A549 (cell line): ENCODE measurements around the gene RNF40. TPM values are rescaled to one million over a fixed set of nuclear protein-coding genes. Genes with fewer than 3 reads are reported as not detected.

Source experiments
- ATAC-seq, 2 experiments: fragments of 200-7000 bp in 1 of 2; fragments of >200 bp in 1 of 2; cut with Nextera tagmentation in 1 of 2; cut with Tn5 transposase in 1 of 2; 3 replicates each; pipeline versions ENCODE4 v1.8.0 to v1.9.1; 2018 to 2020; ENCODE audit warnings: mild to moderate bottlenecking in 1 of 2, moderate library complexity in 1 of 2
- CTCF ChIA-PET: fragments of 300-600 bp; sonication (Branson Sonifier 250); formaldehyde crosslinking; extraction: SDS; loops from one replicate; lab custom pipeline; 2021; ENCODE audit warnings: antibody characterized with exemption, inconsistent platforms; lab: Yijun Ruan, JAX
- POLR2A ChIA-PET: fragments of 350-600 bp; formaldehyde crosslinking; extraction: SDS; loops from one replicate; lab custom pipeline; 2021; ENCODE audit warnings: antibody characterized with exemption, inconsistent platforms; lab: Yijun Ruan, JAX
- DNase-seq, 2 experiments: peaks; one replicate each; pipeline versions ENCODE4 v3.0.0 to v3.0.0-alpha.2; 2011 to 2016; ENCODE audit warnings: low read depth in 1 of 2, low spot score in 1 of 2
- FAIRE-seq: peaks from 2 replicates; lab custom pipeline; 2011; peaks lifted over from hg19 to GRCh38; lab: Jason Lieb, UNC
- H3K27ac ChIP-seq, 2 experiments: fragments of >200 bp; sonication (Bioruptor Twin); formaldehyde crosslinking; 3 replicates each; pipeline ENCODE4 v1.5.1; 2016 to 2017
- H3K4me1 ChIP-seq: fragments of >200 bp; sonication (Bioruptor Twin); formaldehyde crosslinking; 3 replicates; pipeline ENCODE4 v1.6.1; 2016
- H3K4me2 ChIP-seq: fragments of >200 bp; sonication (Bioruptor Twin); formaldehyde crosslinking; 3 replicates; pipeline ENCODE4 v1.6.1; 2016
- H3K4me3 ChIP-seq: fragments of >200 bp; sonication (Bioruptor Twin); formaldehyde crosslinking; 3 replicates; pipeline ENCODE4 v1.5.1; 2016
- H3K9me3 ChIP-seq: fragments of >200 bp; sonication (Bioruptor Twin); formaldehyde crosslinking; 3 replicates; pipeline ENCODE4 v1.6.1; 2016
- CHD2 ChIP-seq: fragments of 150-350 bp; IDR thresholded peaks from 2 replicates; pipeline ENCODE4 v1.6.1; 2014; ENCODE audit warnings: low read length; ENCODE audit not compliant: partially characterized antibody
- EHF ChIP-seq: fragments of 250-450 bp; sonication (Bioruptor Pico); IDR thresholded peaks from 2 replicates; pipeline ENCODE4 v1.5.0; 2020; ENCODE audit warnings: mild to moderate bottlenecking
- FOXS1 ChIP-seq: fragments of 250-450 bp; sonication (Bioruptor Pico); IDR thresholded peaks from 2 replicates; pipeline ENCODE4 v1.5.0; 2020; ENCODE audit warnings: mild to moderate bottlenecking, moderate library complexity
- HDAC2 ChIP-seq: fragments of 200-600 bp; sonication (generic); IDR thresholded peaks from 2 replicates; pipeline ENCODE4 v1.6.1; 2016
- HOXA7 ChIP-seq: fragments of 250-450 bp; sonication (Bioruptor Pico); IDR thresholded peaks from 2 replicates; pipeline ENCODE4 v1.5.0; 2020; ENCODE audit warnings: mild to moderate bottlenecking, moderate library complexity
- HOXB13 ChIP-seq: fragments of 250-450 bp; sonication (Bioruptor Pico); IDR thresholded peaks from 2 replicates; pipeline ENCODE4 v1.5.0; 2020; ENCODE audit warnings: low read depth, mild to moderate bottlenecking, moderate library complexity
- JUN ChIP-seq, 2 experiments: fragments of >200 bp; sonication (Bioruptor Twin); formaldehyde crosslinking; IDR thresholded peaks; 2 replicates in 1 of 2; 3 replicates in 1 of 2; pipeline ENCODE4 v1.6.1; 2016 to 2017
- KDM5A ChIP-seq: fragments of 200-600 bp; sonication (generic); IDR thresholded peaks from 2 replicates; pipeline ENCODE4 v1.6.1; 2016; ENCODE audit warnings: antibody characterized with exemption, mild to moderate bottlenecking
- MAFK ChIP-seq: fragments of 450-650 bp; IDR thresholded peaks from 2 replicates; pipeline ENCODE4 v1.6.1; 2014; ENCODE audit not compliant: partially characterized antibody
- MYC ChIP-seq: IDR thresholded peaks from 2 replicates; pipeline ENCODE4 v1.6.1; 2012; ENCODE audit warnings: mild to moderate bottlenecking, inconsistent platforms, low read length, improper control_type of control experiment, borderline replicate concordance
- POLR2A ChIP-seq: IDR thresholded peaks from 2 replicates; pipeline ENCODE4 v1.6.1; 2012; ENCODE audit warnings: mild to moderate bottlenecking, low read length
- RCOR1 ChIP-seq: fragments of 150-350 bp; IDR thresholded peaks from 2 replicates; pipeline ENCODE4 v1.6.1; 2014; ENCODE audit warnings: antibody characterized with exemption, low read length, low read depth
- RFX5 ChIP-seq: fragments of 450-650 bp; IDR thresholded peaks from 2 replicates; pipeline ENCODE4 v1.7.1; 2014; ENCODE audit warnings: antibody characterized with exemption, mild to moderate bottlenecking, moderate library complexity
- RNF2 ChIP-seq: fragments of 200-600 bp; sonication (generic); IDR thresholded peaks from 2 replicates; pipeline ENCODE4 v1.6.1; 2016; ENCODE audit warnings: low read depth, mild to moderate bottlenecking, antibody characterized with exemption, moderate library complexity, borderline replicate concordance
- TFCP2L1 ChIP-seq: fragments of 250-450 bp; sonication (Bioruptor Pico); IDR thresholded peaks from 2 replicates; pipeline ENCODE4 v1.5.0; 2021; ENCODE audit warnings: mild to moderate bottlenecking
- TP53 ChIP-seq: fragments of 250-450 bp; sonication (Bioruptor Pico); IDR thresholded peaks from 2 replicates; pipeline ENCODE4 v1.5.0; 2021; ENCODE audit warnings: mild to moderate bottlenecking, moderate library complexity
- ZFP36 ChIP-seq: fragments of 450-650 bp; IDR thresholded peaks from 2 replicates; pipeline ENCODE4 v1.6.1; 2014; ENCODE audit warnings: borderline replicate concordance; ENCODE audit not compliant: partially characterized antibody
- WGBS: methylation state at CpG from one replicate; pipeline ENCODE4 v1.1.6; 2017; ENCODE audit errors: missing lambda C conversion rate; 5-methylcytosine and 5-hydroxymethylcytosine counted together
- polyA plus RNA-seq, 4 experiments: library from polyadenylated mRNA; depleted of rRNA in 3 of 4; stranded (reverse); fragments of >200 nt; fragmentation: RNase III in 1 of 4; extraction: RNeasy Plus Mini Kit Qiagen cat#74134 plus additional on column Dnase treatment in 1 of 4; gene quantifications; 2 replicates in 3 of 4; 3 replicates in 1 of 4; pipeline ENCODE4 v1.2.3, GENCODE V29; 2011 to 2017
- TF ChIP-seq, protein P1 (sequence below): IDR thresholded peaks from 2 replicates; pipeline ENCODE4 v1.6.1; 2012
- TF ChIP-seq, protein P2 (sequence below): fragments of >200 bp; sonication (Bioruptor Twin); formaldehyde crosslinking; IDR thresholded peaks from 3 replicates; pipeline ENCODE4 v1.6.1; 2016
- TF ChIP-seq, protein P3 (sequence below): fragments of 450-650 bp; IDR thresholded peaks from 2 replicates; pipeline ENCODE4 v1.6.1; 2014; ENCODE audit warnings: antibody characterized with exemption

RNF40 gene
- polyA plus RNA-seq, 2 of the 4 experiments (the other 2 are of a cell fraction): 66.1 to 69.9 TPM

DNA sequence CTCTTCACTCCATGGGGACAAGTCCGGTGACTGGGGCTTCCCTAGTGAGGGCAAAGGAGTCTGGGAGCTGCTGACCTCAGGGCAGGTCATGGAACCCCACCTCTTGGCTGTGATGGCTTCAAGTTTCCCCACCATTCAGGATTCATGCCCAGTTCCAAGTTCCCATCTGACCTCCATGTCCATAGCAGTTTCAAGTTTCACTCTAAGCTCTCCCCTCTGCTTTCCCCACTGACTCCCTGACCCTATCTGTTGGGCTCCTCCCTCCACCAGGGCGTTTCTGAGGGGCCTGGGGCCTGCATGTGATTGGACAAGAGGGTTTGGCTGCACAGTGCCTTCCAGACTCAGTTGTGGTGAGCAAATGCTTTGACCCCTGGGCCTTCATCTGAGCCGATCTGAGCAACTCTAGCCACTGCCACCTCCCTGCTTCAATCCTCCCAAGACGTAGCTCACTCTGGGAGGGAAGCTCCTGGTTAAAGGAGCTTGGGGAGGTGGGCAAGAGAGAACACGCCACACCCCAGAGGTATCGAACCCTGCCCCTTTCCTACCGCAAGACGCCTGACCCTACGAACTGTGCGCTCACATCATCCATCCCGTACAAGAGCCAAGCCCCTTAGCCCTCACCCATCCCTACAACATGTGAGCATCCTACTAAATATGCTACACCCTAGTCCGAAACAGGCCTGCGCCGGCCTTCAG lies 16.6 kb downstream of the RNF40 start:
- H3K4me2 ChIP-seq: no peak overlapping the region
- 90% methylated on average over 14 of the region's 14 CpGs for WGBS
- no peak for TF ChIP-seq CHD2
- TF ChIP-seq HOXA7: no peak
- TF ChIP-seq TFCP2L1 (CRISPR knock-in tag): no peak
- TF ChIP-seq, protein P1, sequence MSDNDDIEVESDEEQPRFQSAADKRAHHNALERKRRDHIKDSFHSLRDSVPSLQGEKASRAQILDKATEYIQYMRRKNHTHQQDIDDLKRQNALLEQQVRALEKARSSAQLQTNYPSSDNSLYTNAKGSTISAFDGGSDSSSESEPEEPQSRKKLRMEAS: no peak
- no peak for TF ChIP-seq TP53
- TF ChIP-seq RNF2: no peak
- no peak for TF ChIP-seq JUN (IDR thresholded peaks at IDR 0.05)
- TF ChIP-seq RFX5: no peak
- no peak for TF ChIP-seq HOXB13 (CRISPR knock-in tag)
- TF ChIP-seq, protein P2, sequence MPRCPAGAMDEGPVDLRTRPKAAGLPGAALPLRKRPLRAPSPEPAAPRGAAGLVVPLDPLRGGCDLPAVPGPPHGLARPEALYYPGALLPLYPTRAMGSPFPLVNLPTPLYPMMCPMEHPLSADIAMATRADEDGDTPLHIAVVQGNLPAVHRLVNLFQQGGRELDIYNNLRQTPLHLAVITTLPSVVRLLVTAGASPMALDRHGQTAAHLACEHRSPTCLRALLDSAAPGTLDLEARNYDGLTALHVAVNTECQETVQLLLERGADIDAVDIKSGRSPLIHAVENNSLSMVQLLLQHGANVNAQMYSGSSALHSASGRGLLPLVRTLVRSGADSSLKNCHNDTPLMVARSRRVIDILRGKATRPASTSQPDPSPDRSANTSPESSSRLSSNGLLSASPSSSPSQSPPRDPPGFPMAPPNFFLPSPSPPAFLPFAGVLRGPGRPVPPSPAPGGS: no peak
- TF ChIP-seq KDM5A: no peak
- TF ChIP-seq RCOR1: no peak
- TF ChIP-seq MAFK: no peak
- TF ChIP-seq MYC: no peak
- TF ChIP-seq, protein P3, sequence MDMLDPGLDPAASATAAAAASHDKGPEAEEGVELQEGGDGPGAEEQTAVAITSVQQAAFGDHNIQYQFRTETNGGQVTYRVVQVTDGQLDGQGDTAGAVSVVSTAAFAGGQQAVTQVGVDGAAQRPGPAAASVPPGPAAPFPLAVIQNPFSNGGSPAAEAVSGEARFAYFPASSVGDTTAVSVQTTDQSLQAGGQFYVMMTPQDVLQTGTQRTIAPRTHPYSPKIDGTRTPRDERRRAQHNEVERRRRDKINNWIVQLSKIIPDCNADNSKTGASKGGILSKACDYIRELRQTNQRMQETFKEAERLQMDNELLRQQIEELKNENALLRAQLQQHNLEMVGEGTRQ: no peak
- no peak for TF ChIP-seq HDAC2
- TF ChIP-seq ZFP36: no peak
- TF ChIP-seq EHF (CRISPR knock-in tag): no peak
- FAIRE-seq (no peak), ATAC-seq (no peak), DNase-seq (no peak)
- CTCF ChIA-PET: interaction anchor here (1.3 to 2.4 kb wide), 2 partner anchors 35 to 66 kb away, joined by 3 to 10 read pairs; no protein-coding TSS in a partner anchor
- POLR2A ChIA-PET: interaction anchor here (0.7 to 1.0 kb wide), 3 partner anchors 33 to 145 kb away, joined by 3 to 4 read pairs (median 3); partner anchors contain the start of gene FBXL19
- H3K4me1 ChIP-seq: peaks cover 11% of the 10 kb centered on the region
- no peak overlapping the region for H3K4me3 ChIP-seq
- no peaks in the 10 kb centered on the region for H3K9me3 ChIP-seq
- 0 out of 6 replicates have a peak overlapping the region, but pooled peaks of 1 of the 2 experiments have one; percentile 4 for H3K27ac ChIP-seq

DNA sequence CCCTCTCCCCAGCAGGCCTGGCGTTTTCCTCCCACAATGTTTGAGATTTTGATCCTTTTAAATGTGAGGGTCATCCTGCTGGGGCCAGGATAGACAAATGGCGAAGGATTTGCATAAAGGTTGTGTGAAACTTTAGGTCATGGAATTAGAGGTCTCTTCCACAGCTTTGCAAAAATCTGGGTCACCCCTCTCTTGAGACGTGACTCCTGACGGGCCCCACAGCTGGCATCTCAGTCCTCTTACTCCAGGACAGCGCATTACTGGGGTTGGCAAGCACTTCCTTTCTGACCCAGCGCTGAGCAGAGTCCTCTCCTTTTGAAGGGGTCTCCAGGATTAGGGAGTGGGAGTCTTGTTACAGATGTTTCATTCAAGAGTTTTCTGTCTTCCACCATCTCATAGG lies 17.5 kb downstream of the RNF40 start:
- H3K4me2 ChIP-seq: no peak overlapping the region
- no peak overlapping the region for H3K27ac ChIP-seq
- H3K4me3 ChIP-seq: no peak overlapping the region
- 95% methylated on average over 6 of the region's 6 CpGs for WGBS
- ChIA-PET CTCF (interaction anchor here (1.1 to 1.5 kb wide), 2 partner anchors 35 to 162 kb away, joined by 3 to 5 read pairs; no protein-coding TSS in a partner anchor), POLR2A (interaction anchor here (1.1 kb wide), 1 partner anchor 26 kb away, joined by 3 read pairs; no protein-coding TSS in a partner anchor)
- peaks cover 11% of the 10 kb centered on the region for H3K4me1 ChIP-seq
- H3K9me3 ChIP-seq: no peaks in the 10 kb centered on the region
- TF ChIP-seq FOXS1 (CRISPR knock-in tag) (no peak), JUN (IDR thresholded peaks at IDR 0.05) (0 out of 5 replicates have a peak, but pooled peaks of 1 of the 2 experiments have one; percentile 33)
- FAIRE-seq (no peak), DNase-seq (no peak), ATAC-seq (no peak)

DNA sequence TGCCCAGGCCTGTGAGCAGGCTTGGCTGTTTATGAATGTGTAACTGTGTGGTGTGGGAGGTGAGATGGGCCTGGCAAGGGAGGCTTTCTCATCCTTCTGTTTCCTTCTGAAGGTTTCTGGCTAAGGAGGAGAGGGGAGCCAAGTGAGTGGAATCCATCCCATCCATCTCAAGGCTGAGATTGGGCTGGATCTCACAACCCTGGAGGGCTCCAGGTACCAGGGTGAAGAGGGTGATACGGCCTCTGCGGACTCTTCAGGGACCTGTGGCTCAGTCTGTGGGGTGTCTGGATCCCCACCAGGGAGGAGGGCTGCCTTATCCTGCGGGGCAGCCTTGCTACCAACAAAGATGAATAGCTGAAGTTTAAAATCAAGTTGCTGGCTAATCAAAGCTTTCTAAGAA lies 17.9 kb downstream of the RNF40 start:
- DNase-seq (no peak), ATAC-seq (no peak), FAIRE-seq (no peak)
- WGBS: 84% methylated on average over 3 of the region's 3 CpGs
- H3K4me3 ChIP-seq: no peak overlapping the region
- no peak overlapping the region for H3K4me2 ChIP-seq
- no peaks in the 10 kb centered on the region for H3K9me3 ChIP-seq
- H3K27ac ChIP-seq: no peak overlapping the region
- peaks cover 11% of the 10 kb centered on the region for H3K4me1 ChIP-seq
- POLR2A ChIA-PET: interaction anchor here (1.1 kb wide), 1 partner anchor 25 kb away, joined by 3 read pairs; no protein-coding TSS in a partner anchor
- CTCF ChIA-PET: interaction anchor here (1.1 to 1.5 kb wide), 2 partner anchors 35 to 161 kb away, joined by 3 to 5 read pairs; no protein-coding TSS in a partner anchor
- no peak for TF ChIP-seq POLR2A
- TF ChIP-seq JUN (IDR thresholded peaks at IDR 0.05): peak in 1 of 2 experiments; percentile 8; a peak in 1 of 5 replicates
